ENCODE results near the gene PCK1. TPM values are rescaled to one million over a fixed set of nuclear protein-coding genes. Genes with fewer than 3 reads are reported as not detected.

PCK1 gene
- total and polyA plus RNA-seq, 2 of the 13 experiments (the other 11 are each of a cell fraction or from before 2014, with no cell fraction given) = 6.5 to 12.6 TPM

GRCh38 chr20:57596998-57597939, 36.4 kb downstream of the PCK1 start (continued):
- TF ChIP-seq ETV6 (CRISPR knock-in tag; conservative IDR thresholded peaks at IDR 0.05) (peak; percentile 52; the same call in 1 of the 2 replicates), ATF1 (CRISPR knock-in tag; IDR thresholded peaks at IDR 0.05) (no peak), TCF7L2 (IDR thresholded peaks at IDR 0.05; ENCODE audit: low read depth, low read length) (no peak), FOSL1 (CRISPR knock-in tag; IDR thresholded peaks at IDR 0.05; ENCODE audit: borderline replicate concordance) (no peak), POLR2AphosphoS5 (IDR thresholded peaks at IDR 0.05; ENCODE audit: low read depth, low read length) (no peak), CREM (IDR thresholded peaks at IDR 0.05) (no peak), CREM (CRISPR knock-in tag; IDR thresholded peaks at IDR 0.05) (no peak), ZNF34 (CRISPR knock-in tag; IDR thresholded peaks at IDR 0.05; ENCODE audit: borderline replicate concordance) (0 out of 2 replicates have a peak, but pooled peaks have one; percentile 65), MIXL1 (CRISPR knock-in tag; IDR thresholded peaks at IDR 0.05) (peak; percentile 38; the same call in 1 of the 2 replicates), TFDP2 (CRISPR knock-in tag; IDR thresholded peaks at IDR 0.05) (0 out of 2 replicates have a peak, but pooled peaks have one; percentile 22), MTERF4 (CRISPR knock-in tag; IDR thresholded peaks at IDR 0.05) (0 out of 2 replicates have a peak, but pooled peaks have one; percentile 54), TP53 (CRISPR knock-in tag; conservative IDR thresholded peaks at IDR 0.05) (peak; percentile 22; the same call in 1 of the 2 replicates), MED13 (CRISPR knock-in tag; IDR thresholded peaks at IDR 0.05) (peak; percentile 64; the same call in 1 of the 2 replicates), ZNF746 (CRISPR knock-in tag; IDR thresholded peaks at IDR 0.05) (no peak), HCFC1 (IDR thresholded peaks at IDR 0.05; ENCODE audit: low read depth, low read length) (no peak), ZNF329 (CRISPR knock-in tag; IDR thresholded peaks at IDR 0.05; ENCODE audit: low read depth) (0 out of 2 replicates have a peak, but pooled peaks have one; percentile 50), SNAPC4 (CRISPR knock-in tag; IDR thresholded peaks at IDR 0.05) (no peak), ZGPAT (CRISPR knock-in tag; IDR thresholded peaks at IDR 0.05) (peak; percentile 48; the same call in 1 of the 2 replicates), THRA (CRISPR knock-in tag; IDR thresholded peaks at IDR 0.05; ENCODE audit: borderline replicate concordance) (peak; percentile 53), AHR (CRISPR knock-in tag; IDR thresholded peaks at IDR 0.05) (peak; percentile 86; the same call in 1 of the 2 replicates)
